GM21381 (cell line): ENCODE measurements around the gene GNG7.
"Not testable (repeated sequence)": the region's sequence is repeated elsewhere in the genome, so short reads cannot be mapped to it uniquely, and the experiment has no call there.

Source experiments
- ATAC-seq: cut with Tn5 transposase; IDR thresholded peaks from one replicate; pipeline ENCODE4 v1.9.1; 2021; ENCODE audit warnings: mild to moderate bottlenecking, moderate library complexity; ENCODE audit not compliant: unreplicated experiment

Gene GNG7

GRCh38 chr19:2625434-2625833, 77.1 kb downstream of the GNG7 start:
- no peak for ATAC-seq

GRCh38 chr19:2624537-2625091, 77.9 kb downstream of the GNG7 start:
- ATAC-seq, result no peak

- no peak for ATAC-seq
Measured at GRCh38 chr19:2623798-2624197, 78.7 kb downstream of the GNG7 start.

- ATAC-seq, result not testable (repeated sequence)
Measured at GRCh38 chr19:2622371-2622961, 80.0 kb downstream of the GNG7 start.

GRCh38 chr19:2619076-2619475, 83.4 kb downstream of the GNG7 start:
- ATAC-seq, result no peak

GRCh38 chr19:2618611-2619010, 83.9 kb downstream of the GNG7 start:
- ATAC-seq, result no peak

- no peak for ATAC-seq
Measured at GRCh38 chr19:2617393-2618165, 84.9 kb downstream of the GNG7 start.

- no peak for ATAC-seq
Measured at GRCh38 chr19:2616741-2617392, 85.6 kb downstream of the GNG7 start.

- ATAC-seq, result no peak
Measured at GRCh38 chr19:2615782-2616181, 86.7 kb downstream of the GNG7 start.

- no peak for ATAC-seq
Measured at GRCh38 chr19:2613507-2614295, 88.8 kb downstream of the GNG7 start.

- no peak for ATAC-seq
Measured at GRCh38 chr19:2612619-2613249, 89.8 kb downstream of the GNG7 start.

- ATAC-seq, result no peak
Measured at GRCh38 chr19:2611483-2612464, 90.7 kb downstream of the GNG7 start.

GRCh38 chr19:2610637-2611482, 91.6 kb downstream of the GNG7 start:
- peak; percentile 35 for ATAC-seq

GRCh38 chr19:2609389-2610116, 92.9 kb downstream of the GNG7 start:
- no peak for ATAC-seq

GRCh38 chr19:2609034-2609388, 93.5 kb downstream of the GNG7 start:
- not testable (repeated sequence) for ATAC-seq

GRCh38 chr19:2608602-2608922, 93.9 kb downstream of the GNG7 start:
- ATAC-seq, result no peak

- peak; percentile 43 for ATAC-seq
Measured at GRCh38 chr19:2607712-2608601, 94.5 kb downstream of the GNG7 start.
